Umbilical cord (tissue), 2 donors: ENCODE results near the gene ENAH. TPM values are rescaled to one million over a fixed set of nuclear protein-coding genes. Genes with fewer than 3 reads are reported as not detected.
"Not testable (repeated sequence)": the region's sequence is repeated elsewhere in the genome, so short reads cannot be mapped to it uniquely, and the experiment has no call there.

ENCODE experiments used
- DNase-seq: peaks from one replicate; pipeline ENCODE4 v3.0.0-alpha.2; 2015; ENCODE audit warnings: low spot score
- total RNA-seq: library from RNA; depleted of rRNA; stranded (reverse); fragments of >200 nt; gene quantifications from one replicate; pipeline ENCODE4 v1.2.3, GENCODE V29; 2014; ENCODE audit warnings: low replicate concordance; ENCODE audit not compliant: insufficient read depth

ENAH gene
- total RNA-seq, 1 donor from 2014 or later: 279 TPM

DNA sequence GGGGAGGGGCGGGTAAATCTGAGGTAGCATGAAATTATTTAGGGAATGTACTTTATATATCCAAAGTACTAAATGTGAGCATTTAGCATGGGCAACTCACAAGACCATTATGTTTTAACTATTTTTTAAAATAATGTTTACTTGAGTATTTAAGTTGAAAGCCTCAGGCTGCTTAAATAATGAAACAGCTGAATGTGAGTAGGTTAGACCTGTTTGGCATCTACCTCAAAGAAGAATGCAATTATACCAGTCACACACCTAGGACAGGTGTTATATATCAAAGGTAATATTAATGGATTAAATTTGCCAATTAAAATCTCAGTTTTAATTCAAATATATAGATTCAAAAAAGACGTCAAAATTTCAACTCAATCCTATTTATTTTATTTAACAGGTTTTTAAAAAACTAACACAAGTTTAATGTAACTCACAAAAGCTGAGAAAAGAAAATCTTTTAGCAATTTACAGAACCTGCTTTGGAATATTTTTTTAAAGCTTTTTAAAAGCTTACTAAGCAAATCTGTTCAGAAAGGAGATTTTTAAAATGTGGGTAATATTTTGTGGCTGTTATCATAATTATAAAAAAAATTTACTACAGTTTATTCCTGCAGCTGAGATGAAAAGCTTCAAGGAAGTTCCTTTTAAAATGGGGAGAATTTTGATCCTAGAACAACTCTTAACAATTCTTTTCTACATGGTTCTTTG is 120.5 kb downstream of the ENAH start:
- DNase-seq: no peak

DNA sequence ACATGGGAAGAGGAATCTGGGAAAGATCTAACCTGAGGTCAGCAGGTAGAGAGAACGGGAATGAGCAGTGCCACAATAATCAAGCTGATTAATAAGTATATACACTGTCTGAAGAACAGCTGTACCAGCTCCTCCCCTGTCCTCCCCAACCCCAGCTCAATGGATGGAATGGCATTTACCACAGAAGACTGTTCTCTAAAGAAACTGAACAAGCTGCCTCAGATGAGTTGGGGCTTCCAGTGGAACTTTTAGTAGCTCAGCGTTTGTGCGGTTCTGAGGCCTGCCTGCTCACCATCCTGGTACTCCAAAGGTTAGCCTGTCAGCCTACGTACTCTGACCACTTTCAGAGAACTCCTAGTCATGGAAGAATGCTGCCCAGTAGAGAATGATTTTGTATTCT is 123.2 kb downstream of the ENAH start:
- DNase-seq: no peak

DNA sequence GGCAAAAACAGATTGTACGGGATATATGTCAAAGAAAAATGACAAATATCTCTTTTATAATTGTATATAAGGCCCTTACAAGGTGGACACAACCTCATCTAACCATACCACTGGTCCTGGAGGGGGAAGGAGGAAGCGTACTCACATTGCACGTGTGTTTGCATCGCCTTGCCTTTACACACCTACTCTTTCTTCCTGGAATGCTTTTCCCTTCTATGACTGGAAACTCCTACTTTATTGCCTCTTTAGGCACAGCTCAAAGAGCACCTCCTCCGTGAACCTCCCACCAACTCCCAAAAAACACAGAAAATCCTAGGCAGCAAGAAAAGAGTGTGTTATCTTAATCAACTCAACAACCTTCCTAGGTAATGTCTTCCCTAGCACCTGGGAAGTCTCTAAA is 125.3 kb downstream of the ENAH start:
- no peak for DNase-seq

DNA sequence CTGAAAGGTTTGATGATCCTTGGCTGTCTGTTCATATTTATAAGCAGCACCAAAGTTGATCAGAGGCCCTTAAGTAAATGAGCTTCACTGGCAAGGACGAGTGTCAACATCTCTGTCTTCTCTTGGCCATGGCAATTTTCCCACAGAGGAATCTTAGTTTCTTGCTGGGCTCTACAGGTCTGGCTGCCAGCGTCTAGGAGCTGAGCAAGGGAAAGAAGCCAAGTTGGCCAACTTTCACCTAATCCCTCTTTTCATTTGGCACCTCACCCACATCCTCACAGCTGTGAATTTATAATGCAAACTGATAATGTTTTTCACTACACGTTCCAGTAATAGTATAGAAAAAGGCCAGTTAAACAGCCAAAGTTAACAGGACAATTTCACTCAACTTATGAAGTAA is 126.0 kb downstream of the ENAH start:
- DNase-seq: no peak

DNA sequence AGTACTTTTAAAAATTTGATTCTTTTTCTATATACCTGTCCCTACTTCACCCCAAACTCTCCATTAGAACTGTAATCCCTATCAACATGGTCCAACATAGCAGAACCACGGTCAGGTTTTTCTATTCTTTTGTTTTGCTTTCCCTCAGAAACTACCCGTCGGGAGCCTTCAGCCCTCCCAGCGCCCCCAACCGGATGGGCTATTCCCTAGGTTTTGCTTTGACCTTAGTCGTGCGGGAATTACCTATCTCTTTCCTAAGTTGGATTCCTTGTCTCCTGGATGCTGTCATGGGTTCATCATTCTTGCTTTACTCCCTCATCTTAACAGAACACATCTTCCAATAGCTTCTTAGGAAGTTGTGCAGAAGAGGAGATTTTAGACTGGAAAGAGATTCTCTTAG is 127.5 kb downstream of the ENAH start:
- no peak for DNase-seq

DNA sequence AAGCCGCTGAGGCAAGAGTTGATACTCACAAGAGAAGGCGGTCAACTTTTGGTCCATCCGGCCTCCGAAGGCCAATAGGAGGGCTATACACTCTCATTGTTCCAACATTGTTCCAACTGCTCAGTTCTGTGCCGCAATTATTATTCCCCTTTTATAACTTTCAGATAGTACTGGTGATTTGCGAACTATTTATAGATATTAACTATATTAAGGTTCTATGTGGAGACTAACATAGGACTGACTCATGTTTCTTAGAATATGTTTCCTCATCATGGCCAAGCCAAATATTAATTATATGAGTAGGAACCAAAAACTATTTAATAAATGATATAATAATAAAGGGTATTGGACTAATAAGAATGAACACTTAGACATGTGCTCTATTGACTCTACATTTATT is 128.4 kb downstream of the ENAH start:
- no peak for DNase-seq

DNA sequence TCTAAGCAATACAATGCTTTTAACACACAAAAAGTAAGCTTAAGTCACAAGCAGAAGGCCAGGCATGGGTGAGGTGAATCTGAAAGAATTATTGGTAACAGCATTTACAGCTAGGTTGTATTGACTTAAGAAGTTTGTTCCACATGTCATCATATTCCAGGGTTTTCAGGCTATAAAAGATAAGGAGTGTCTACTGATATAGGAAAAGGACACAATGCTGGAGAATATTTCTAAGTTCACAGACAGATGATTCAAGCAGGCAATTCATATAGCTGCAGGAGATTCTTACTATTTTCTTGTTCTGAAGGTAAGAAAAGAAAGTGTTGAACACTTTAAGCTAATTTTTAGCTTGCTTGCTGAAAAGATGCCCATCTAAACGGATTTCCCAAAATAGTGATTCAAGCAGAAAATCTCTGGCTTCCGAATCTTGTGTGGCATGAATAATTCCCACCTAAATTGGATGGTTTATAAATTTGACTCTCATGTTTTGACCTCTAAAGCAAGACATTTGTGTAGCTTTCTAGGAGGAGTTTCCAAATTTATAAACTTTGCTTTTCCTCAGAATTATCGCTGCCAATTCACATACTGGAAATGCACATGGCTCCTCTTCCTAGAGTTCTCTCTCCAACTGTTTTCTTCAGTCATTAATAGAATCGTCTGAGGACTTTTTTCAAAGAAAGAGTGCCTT is 129.5 kb downstream of the ENAH start:
- no peak for DNase-seq

DNA sequence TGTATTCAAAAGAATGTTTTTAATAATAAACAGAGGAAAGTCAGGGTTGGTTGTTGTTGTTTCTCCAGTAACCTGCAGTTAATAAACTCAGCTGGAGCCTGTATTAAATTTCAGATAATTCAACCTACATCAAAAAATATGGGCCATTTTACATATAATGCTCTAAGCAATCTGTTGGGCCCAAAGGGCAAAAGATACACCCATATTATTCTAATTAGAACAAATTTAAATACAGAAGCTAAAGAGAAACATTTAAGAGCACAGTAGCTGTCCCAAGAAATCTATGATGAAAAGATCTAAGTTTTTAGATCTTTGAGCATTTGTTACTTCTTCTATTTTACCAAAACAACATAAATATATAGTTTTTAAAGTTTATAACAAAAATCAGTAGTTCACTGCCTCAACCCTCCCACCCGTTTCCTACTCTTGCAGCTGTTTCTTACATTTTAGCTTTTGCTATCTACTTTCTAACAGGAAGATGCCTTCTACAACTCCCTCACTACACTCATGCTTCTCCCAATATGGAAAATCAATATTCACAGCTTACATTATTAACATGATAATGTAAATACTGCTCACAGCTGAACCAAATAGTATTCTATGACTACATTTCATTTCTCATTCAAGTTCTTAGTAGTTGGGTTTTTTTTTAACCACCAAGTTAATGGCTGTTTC is 130.2 kb downstream of the ENAH start:
- no peak for DNase-seq

DNA sequence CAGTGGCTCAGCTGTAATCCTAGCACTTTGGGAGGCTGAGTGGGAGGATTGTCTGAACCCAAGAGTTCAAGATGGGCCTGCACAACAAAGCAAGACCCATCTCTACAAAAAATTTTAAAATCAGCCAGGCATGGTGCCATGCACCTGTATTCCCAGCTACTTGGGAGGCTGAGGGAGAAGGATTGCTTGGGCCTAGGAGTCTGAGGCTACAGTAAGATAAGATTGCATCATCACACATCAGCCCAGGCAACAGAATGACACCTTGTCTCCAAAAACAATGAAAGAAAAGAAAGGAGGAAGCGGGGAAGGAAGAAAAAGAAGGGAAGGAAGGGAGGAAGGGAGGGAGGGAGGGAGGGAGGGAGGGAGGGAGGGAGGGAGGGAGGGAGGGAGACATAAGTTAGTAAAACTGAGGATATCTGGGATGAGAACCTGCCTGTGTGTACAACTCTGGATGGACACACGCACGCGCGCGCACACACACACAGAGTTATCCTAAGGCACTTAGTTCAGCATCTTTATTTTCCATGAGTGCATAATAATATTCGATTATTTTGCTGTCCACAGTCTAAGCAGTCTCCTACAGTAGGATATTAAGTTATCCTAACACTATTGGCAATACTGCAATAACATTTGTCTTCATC is 132.2 kb downstream of the ENAH start:
- DNase-seq: no peak

DNA sequence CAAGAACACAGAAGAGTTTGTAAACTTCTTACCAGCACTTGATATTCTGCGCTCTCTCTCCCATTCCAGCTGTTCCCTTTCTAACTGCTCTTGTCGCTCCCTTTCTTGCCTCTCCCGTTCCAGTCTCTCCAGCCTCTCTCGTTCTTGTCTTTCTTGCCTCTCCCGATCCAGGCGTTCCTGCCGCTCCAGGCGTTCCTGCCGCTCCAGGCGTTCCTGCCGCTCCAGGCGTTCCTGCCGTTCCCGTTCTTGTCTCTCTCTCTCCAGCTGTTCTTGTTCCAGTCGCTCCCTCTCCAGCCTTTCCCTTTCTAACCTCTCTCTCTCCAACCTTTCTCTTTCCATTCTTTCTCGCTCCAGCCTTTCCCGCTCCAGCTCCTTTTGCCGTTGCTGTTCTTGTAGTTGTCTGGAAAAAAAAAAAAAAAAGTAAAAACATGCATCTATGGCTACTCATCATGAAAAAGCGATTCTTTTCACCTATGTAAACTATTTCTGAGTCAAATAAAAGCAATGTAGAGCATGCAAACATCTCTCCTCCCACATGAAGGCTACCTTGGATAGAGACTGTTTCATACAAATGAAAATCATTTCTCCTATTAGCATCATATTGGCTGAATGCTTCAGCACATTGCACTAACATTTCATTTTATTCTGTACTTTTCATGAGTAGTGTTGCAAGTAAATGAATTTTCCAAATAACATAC is 133.6 kb downstream of the ENAH start:
- DNase-seq: no peak

DNA sequence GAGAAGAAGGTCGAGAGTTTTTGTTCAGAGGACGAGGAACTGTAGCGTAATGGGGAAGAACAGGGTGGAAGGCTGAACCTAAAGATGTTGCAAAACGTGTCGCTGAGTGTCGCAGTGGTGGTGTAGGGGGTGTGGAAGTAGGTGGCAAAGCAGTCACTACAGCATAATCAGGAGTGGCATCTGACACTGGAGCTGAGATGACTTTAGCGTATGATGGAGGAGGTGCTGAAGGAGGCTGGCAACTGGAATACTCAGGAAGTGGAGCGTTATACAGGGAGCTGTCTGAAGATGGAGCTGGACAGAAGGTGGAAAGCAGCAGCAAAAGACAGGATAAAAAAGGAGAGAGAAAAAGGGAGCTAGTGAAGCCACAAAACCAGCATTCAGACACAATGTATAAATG is 135.2 kb downstream of the ENAH start:
- no peak for DNase-seq

DNA sequence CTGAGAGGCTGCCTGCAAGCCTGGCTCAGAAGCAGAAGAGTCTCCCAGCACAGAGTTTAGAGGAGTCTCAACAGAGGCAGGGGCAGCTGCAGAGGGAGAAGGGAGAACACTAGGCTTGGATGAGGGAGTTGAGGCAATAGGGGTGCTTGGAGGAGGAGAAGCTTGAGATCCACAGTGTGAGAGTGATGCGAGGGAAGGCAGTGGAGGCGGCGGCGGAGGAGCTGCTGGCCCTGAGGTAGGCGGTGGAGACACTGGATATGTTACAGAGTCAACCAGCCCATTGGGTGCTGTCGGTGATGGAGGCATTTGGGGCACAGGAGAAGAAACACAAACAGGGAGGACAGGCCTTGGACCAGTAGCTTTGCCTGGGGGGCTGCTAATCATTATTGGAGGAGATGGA is 135.7 kb downstream of the ENAH start:
- no peak for DNase-seq

DNA sequence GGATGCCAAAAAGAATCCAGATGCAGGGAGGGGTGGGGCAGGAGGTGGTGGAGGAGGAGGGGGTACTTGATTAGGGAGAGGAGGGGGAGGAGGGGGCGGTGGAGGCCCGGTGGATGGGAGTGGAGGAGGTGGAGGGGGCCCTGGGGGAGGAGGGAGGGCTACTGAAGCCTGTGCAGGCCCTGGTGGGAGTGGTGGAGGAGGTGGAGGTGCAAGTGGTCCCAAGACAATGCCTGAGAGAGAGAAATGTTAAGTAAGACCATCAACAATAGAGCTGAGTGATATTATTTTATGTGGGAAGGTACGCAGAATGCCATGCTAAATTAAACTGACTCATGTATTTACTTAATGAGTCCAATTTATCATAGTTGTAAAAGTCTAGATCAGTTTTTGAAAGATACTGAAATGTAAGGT is 138.2 kb downstream of the ENAH start:
- DNase-seq: no peak

DNA sequence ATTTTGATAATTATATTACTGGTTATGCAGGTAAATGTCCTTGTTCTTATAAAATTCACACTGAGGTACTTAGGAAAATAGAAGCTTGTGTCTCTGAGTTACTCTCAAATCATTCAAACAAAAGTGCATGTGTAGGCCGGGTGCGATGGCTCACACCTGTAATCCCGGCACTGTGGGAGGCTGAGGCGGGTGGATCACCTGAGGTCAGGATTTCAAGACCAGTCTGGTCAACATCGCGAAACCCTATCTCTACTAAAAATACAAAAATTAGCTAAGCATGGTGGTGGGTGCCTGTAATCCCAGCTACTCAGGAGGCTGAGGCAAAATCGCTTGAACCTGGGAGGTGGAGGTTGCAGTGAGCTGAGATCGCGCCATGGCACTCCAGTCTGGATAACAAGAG is 139.3 kb downstream of the ENAH start:
- not testable (repeated sequence) for DNase-seq

DNA sequence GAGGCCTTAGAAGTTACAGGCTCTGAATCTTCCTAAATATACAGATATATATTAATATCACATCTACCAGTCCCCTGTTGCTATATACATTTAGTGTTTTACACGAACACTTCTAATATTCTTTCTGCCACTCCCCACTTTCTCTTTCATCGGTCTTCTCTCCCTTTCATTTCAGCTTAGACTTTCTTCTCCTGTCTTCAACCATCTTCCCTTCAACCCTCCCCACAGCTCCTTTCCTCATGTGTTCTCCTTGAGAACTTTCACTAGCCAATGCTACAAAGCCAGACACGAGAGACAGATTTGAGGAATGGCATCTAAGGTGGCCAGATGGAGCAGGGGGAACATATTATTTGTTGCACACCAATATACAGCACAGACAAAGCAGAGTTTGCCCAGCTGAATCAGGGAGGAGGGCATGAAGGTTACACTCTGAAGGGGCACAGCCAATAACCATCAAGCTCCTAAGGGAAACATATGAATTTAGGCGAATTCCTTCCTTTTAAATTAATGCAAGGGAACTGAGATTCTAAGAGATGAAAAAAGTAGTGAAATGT is 141.0 kb downstream of the ENAH start:
- no peak for DNase-seq

DNA sequence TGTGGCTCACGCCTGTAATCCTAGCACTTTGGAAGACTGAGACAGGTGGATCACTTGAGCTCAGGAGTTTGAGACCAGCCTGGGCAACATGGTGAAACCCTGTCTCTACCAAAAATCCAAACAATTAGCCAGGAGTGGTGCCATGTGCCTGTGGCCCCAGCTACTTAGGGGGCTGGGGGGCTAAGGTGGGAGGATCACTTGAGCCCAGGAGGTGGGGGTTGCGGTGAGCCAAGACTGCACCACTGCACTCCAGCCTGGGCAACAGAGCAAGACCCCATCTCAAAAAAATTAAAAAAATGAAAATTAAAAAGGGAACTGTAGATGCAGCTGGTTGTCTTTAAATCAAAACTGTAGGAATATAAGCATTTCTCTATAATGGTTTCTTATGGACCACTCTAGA is 142.2 kb downstream of the ENAH start:
- DNase-seq: not testable (repeated sequence)

DNA sequence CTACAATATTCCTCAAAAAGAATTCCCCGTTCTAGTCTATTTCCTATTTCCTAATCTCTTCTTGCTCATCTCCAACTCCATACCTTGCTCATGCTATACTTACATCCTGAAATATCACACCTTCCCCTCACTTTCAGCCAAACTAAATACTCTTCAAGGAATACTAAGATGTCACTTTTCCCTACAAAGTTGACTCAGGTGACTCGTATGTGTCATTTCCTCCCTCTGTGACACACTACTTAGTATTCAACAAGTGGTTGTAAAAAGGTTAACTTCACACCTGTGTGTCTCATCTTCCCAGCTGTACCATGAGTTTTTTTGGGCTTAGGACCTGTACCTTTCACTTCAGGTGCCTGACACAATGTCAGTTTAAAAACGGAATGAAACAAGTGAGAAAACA is 143.2 kb downstream of the ENAH start:
- no peak for DNase-seq

DNA sequence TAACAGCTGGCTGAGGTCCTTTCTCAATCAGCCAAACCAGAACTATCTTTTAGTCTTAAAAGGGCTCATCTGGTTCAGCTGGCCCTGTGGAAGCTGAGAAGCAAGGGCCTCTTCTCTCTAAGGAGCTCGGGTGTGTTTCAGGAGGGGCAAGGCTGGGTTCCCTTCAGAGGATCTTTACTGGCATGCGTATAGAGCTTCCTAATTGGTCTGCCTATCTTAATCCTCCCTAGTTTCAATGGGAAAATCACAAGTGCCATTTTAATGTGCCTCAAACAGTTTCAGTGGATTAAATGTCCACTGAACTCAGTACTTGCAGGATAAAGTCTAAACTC is 143.6 kb downstream of the ENAH start:
- DNase-seq: no peak

DNA sequence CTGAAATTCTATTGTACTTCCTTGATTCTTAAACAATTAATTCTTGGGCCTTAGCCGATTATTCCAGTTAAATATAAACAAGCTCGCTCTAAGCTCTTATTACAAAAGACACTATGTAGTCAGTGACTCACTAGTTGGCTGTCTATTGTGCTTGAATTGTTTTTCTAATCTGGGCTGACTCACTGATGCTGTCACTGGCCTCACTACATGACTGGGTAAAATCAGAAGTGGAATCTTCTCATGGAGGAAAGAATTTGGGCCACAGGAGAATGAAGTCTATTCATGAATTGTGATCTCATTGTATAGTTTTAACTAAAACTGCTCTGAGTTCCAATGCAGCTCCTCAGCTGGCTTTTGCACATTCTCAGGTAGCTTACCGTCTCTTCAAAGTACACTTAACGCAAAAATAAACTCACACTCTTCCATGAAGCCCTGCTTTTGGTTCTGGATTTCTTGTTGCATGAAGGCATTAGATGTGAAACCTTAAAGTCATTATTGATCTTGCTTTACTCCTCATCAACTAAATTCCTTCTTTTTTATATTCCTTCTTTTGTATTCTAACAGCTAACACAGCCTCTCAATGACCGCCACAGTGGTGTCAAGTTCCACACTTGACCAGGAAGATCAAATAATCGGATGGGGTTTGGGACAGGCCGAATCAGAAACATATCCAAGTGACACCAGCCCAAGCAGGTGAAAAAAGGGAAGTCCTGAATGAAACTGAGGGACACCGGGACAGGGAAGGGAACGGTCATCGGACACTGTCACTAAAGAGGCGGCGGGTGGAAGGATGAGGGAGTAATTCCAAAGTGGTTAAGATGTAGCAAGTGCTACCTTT is 144.2 kb downstream of the ENAH start:
- peak; percentile 62 for DNase-seq

DNA sequence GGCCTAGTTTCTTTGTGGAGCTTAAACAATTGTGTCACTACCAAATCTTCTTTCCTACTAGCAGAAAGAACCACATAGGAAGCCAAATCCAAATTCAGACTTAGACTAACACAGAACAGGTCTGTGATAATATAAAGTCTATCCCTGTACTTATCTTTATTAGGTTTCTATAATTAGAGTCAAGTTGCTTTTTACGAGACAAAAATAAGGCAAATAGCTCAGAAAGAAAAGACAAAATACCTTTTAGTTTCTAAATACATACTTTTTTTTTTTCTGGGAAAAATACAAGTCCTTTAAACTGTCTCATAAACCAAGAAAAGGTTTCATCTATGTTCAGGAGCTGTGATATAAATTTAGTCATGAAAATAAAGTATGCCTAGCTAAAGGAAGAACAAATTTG is 146.2 kb downstream of the ENAH start:
- DNase-seq: no peak

DNA sequence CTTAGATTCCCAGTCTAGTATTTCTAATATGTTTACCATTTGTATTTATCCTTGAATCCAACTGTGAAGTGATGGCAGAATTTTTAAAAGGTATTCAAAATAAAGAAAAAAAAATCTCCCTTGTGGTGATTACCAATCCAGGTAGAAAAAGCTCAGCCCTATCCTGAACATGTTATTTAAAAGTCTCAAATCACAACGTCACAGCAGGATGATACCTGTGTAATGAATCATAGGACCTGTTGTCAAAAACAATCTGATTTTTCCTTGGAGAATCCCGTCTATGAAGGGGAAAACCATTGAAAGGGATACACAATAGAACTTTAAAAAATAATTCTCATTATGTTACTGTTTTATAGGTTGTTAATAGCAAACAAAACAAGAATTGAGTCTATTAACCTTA is 148.1 kb downstream of the ENAH start:
- no peak for DNase-seq
